ENCODE results near the gene SUSD4. TPM values are rescaled to one million over a fixed set of nuclear protein-coding genes. Genes with fewer than 3 reads are reported as not detected.

Gene SUSD4
- total and polyA plus RNA-seq, 2 of the 4 experiments (the other 2 are of a cell fraction) = 1.8 to 2.7 TPM

GRCh38 chr1:223301371-223301770 is 62.6 kb downstream of the SUSD4 start:
- Histone ChIP-seq H3K4me3 (ENCODE audit: insufficient read depth, low read depth, low read length) (no peak overlapping the region), H3K9me3 (ENCODE audit: control insufficient read depth, insufficient read depth, low read length) (peaks cover 2% of the 10 kb centered on the region; the same call in 1 of the 2 replicates), H2BK15ac (ENCODE audit: low read depth, low read length) (peak overlapping the region; percentile 43; the same call in 1 of the 3 replicates), H3K27me3 (ENCODE audit: control insufficient read depth, insufficient read depth, low read length) (no peaks in the 10 kb centered on the region; the same call in 1 of the 2 replicates), H2BK20ac (ENCODE audit: low read depth, low read length) (no peak overlapping the region), H2AFZ (replicated peaks; ENCODE audit: low read length, poor library complexity) (no peak overlapping the region), H3K79me1 (ENCODE audit: low read depth in 1 of 2, low read length in 2 of 2) (no peaks in the 10 kb centered on the region), H2BK5ac (ENCODE audit: low read depth, low read length, poor library complexity, severe bottlenecking) (no peak overlapping the region), H4K20me1 (ENCODE audit: insufficient read depth, low read length) (no peaks in the 10 kb centered on the region), H4K91ac (ENCODE audit: insufficient read depth, low read depth, low read length) (no peak overlapping the region), H3K27ac (ENCODE audit: insufficient read depth, low read length) (no peak overlapping the region), H3K4me1 (ENCODE audit: control insufficient read depth, insufficient read depth, low read length) (peaks cover 4% of the 10 kb centered on the region), H3K36me3 (ENCODE audit: control insufficient read depth, insufficient read depth, low read length) (no peaks in the 10 kb centered on the region), H2BK120ac (ENCODE audit: low read depth, low read length) (no peak overlapping the region), H2AK9ac (replicated peaks; ENCODE audit: low read depth, low read length, poor library complexity) (no peak overlapping the region), H3K56ac (ENCODE audit: extremely low read depth, insufficient read depth, low read length) (no peak overlapping the region), H4K8ac (ENCODE audit: low read depth in 2 of 2, low read length in 2 of 2) (no peak overlapping the region), H3K14ac (replicated peaks; ENCODE audit: low read depth, low read length) (no peak overlapping the region), H2AK5ac (ENCODE audit: low read depth, low read length) (no peak overlapping the region), H3K4ac (ENCODE audit: low read depth, low read length) (no peak overlapping the region), H3K18ac (ENCODE audit: low read depth, low read length) (no peak overlapping the region), H3K4me2 (ENCODE audit: low read depth, low read length) (no peak overlapping the region), H3K9me1 (ENCODE audit: insufficient read depth, low read length) (no peaks in the 10 kb centered on the region), H3K9ac (ENCODE audit: low read depth, low read length) (no peak overlapping the region), H3K23ac (ENCODE audit: low read depth, low read length) (no peak overlapping the region), H4K5ac (ENCODE audit: low read depth, low read length) (no peak overlapping the region)
- in situ Hi-C loops (cut with MboI; ENCODE audit: low sequenced_read_pairs) = no loop called here
- no peak for ATAC-seq (ENCODE audit: low read depth)
- ChIA-PET CTCF (no interaction called here), POLR2A (ENCODE audit: unreplicated experiment) (no interaction called here)
- BruUV-seq (replicated peaks) = no TSS peak
- intact Hi-C loops (cut with micrococcal nuclease) = no loop called here
- TF ChIP-seq BHLHE40 (IDR thresholded peaks at IDR 0.05; ENCODE audit: low read depth, low read length) = no peak
- no CpG with 5 or more reads among the region's 2 CpGs for WGBS, 2 experiments (ENCODE audit: extremely low coverage in 2 of 2, insufficient read length in 1 of 2)
- DNase-seq = no peak
- dilution Hi-C loops (cut with HindIII; ENCODE audit: low sequenced_read_pairs, unreplicated experiment) = no loop called here
